Measurements from ENCODE around the gene ERICH4. TPM values are rescaled to one million over a fixed set of nuclear protein-coding genes. Genes with fewer than 3 reads are reported as not detected.
"Not testable (repeated sequence)": the region's sequence is repeated elsewhere in the genome, so short reads cannot be mapped to it uniquely, and the experiment has no call there.

Gene ERICH4
- total RNA-seq, 1 donor from 2014 or later = not detected

GRCh38 chr19:41480336-41480735 lies 37.4 kb downstream of the ERICH4 start:
- H2AFZ ChIP-seq (ENCODE audit: low read depth, low read length) = no peak overlapping the region
- no peaks in the 10 kb centered on the region for H3K9me3 ChIP-seq (ENCODE audit: insufficient read depth, low read depth, low read length)
- H3K4me3 Mint-ChIP-seq (ENCODE audit: unreplicated experiment) = no peak overlapping the region
- no peak overlapping the region for H3K4me3 ChIP-seq (ENCODE audit: insufficient read depth, low read depth, low read length)
- H3K4me2 ChIP-seq (ENCODE audit: low read length) = no peak overlapping the region
- H3K27me3 Mint-ChIP-seq (ENCODE audit: low read depth, unreplicated experiment) = peaks cover 49% of the 10 kb centered on the region
- H3K27ac ChIP-seq (ENCODE audit: low read depth, low read length) = no peak overlapping the region
- H3K4me1 Mint-ChIP-seq (ENCODE audit: low read depth, unreplicated experiment) = no peaks in the 10 kb centered on the region
- peaks cover 3% of the 10 kb centered on the region for H3K9me3 Mint-ChIP-seq (ENCODE audit: unreplicated experiment)
- DNase-seq (ENCODE audit: low read depth) (no peak), FAIRE-seq (no peak)
- H3K36me3 Mint-ChIP-seq (ENCODE audit: low read depth, unreplicated experiment) = no peaks in the 10 kb centered on the region
- H3K4me1 ChIP-seq (ENCODE audit: insufficient read depth, low read length) = no peaks in the 10 kb centered on the region
- H3K27ac Mint-ChIP-seq (ENCODE audit: unreplicated experiment) = no peak overlapping the region
- no peaks in the 10 kb centered on the region for H4K20me1 ChIP-seq (ENCODE audit: insufficient read depth, low read length)
- TF ChIP-seq EZH2 (IDR thresholded peaks at IDR 0.05; ENCODE audit: insufficient read depth, low read length) = no peak
- TF ChIP-seq CTCF (IDR thresholded peaks at IDR 0.05; ENCODE audit: insufficient read depth, low read depth, low read length) = no peak
- H3K36me3 ChIP-seq (ENCODE audit: insufficient read depth, low read length) = no peaks in the 10 kb centered on the region
- H3K27me3 ChIP-seq (ENCODE audit: insufficient read depth, low read length) = no peaks in the 10 kb centered on the region
- H3K79me2 ChIP-seq (ENCODE audit: insufficient read depth, low read length) = no peaks in the 10 kb centered on the region
- H3K9ac ChIP-seq (ENCODE audit: low read length) = no peak overlapping the region

- TF ChIP-seq CTCF (IDR thresholded peaks at IDR 0.05; ENCODE audit: insufficient read depth, low read depth, low read length) = no peak
- TF ChIP-seq EZH2 (IDR thresholded peaks at IDR 0.05; ENCODE audit: insufficient read depth, low read length) = no peak
- Histone ChIP-seq H3K36me3 (ENCODE audit: insufficient read depth, low read length) (no peaks in the 10 kb centered on the region), H3K9ac (ENCODE audit: low read length) (no peak overlapping the region), H4K20me1 (ENCODE audit: insufficient read depth, low read length) (no peaks in the 10 kb centered on the region), H3K27ac (ENCODE audit: low read depth, low read length) (no peak overlapping the region), H3K4me1 (ENCODE audit: insufficient read depth, low read length) (no peaks in the 10 kb centered on the region), H2AFZ (ENCODE audit: low read depth, low read length) (no peak overlapping the region), H3K79me2 (ENCODE audit: insufficient read depth, low read length) (no peaks in the 10 kb centered on the region), H3K4me3 (ENCODE audit: insufficient read depth, low read depth, low read length) (no peak overlapping the region), H3K9me3 (ENCODE audit: insufficient read depth, low read depth, low read length) (no peaks in the 10 kb centered on the region), H3K27me3 (ENCODE audit: insufficient read depth, low read length) (no peaks in the 10 kb centered on the region), H3K4me2 (ENCODE audit: low read length) (no peak overlapping the region)
- Mint-ChIP-seq H3K9me3 (ENCODE audit: unreplicated experiment) (peaks cover 16% of the 10 kb centered on the region), H3K27me3 (ENCODE audit: low read depth, unreplicated experiment) (peaks cover 53% of the 10 kb centered on the region), H3K27ac (ENCODE audit: unreplicated experiment) (no peak overlapping the region), H3K4me3 (ENCODE audit: unreplicated experiment) (no peak overlapping the region), H3K36me3 (ENCODE audit: low read depth, unreplicated experiment) (no peaks in the 10 kb centered on the region), H3K4me1 (ENCODE audit: low read depth, unreplicated experiment) (no peaks in the 10 kb centered on the region)
- FAIRE-seq (no peak), DNase-seq (ENCODE audit: low read depth) (no peak)
Observed at GRCh38 chr19:41484822-41485221, 41.9 kb downstream of the ERICH4 start.

- H3K4me3 ChIP-seq (ENCODE audit: insufficient read depth, low read depth, low read length); H3K79me2 ChIP-seq (ENCODE audit: insufficient read depth, low read length); H3K4me1 Mint-ChIP-seq (ENCODE audit: low read depth, unreplicated experiment); H3K27ac Mint-ChIP-seq (ENCODE audit: unreplicated experiment); H3K4me1 ChIP-seq (ENCODE audit: insufficient read depth, low read length); H3K9me3 ChIP-seq (ENCODE audit: insufficient read depth, low read depth, low read length); H4K20me1 ChIP-seq (ENCODE audit: insufficient read depth, low read length); H3K27me3 ChIP-seq (ENCODE audit: insufficient read depth, low read length); H3K36me3 ChIP-seq (ENCODE audit: insufficient read depth, low read length); H3K9ac ChIP-seq (ENCODE audit: low read length); H3K4me3 Mint-ChIP-seq (ENCODE audit: unreplicated experiment); H3K27ac ChIP-seq (ENCODE audit: low read depth, low read length); FAIRE-seq; H3K36me3 Mint-ChIP-seq (ENCODE audit: low read depth, unreplicated experiment); H3K4me2 ChIP-seq (ENCODE audit: low read length); DNase-seq (ENCODE audit: low read depth); H2AFZ ChIP-seq (ENCODE audit: low read depth, low read length): not testable (repeated sequence)
- Mint-ChIP-seq H3K27me3 (ENCODE audit: low read depth, unreplicated experiment) (peaks cover 55% of the 10 kb centered on the region), H3K9me3 (ENCODE audit: unreplicated experiment) (peaks cover 14% of the 10 kb centered on the region)
Observed at GRCh38 chr19:41486953-41487352, 44.0 kb downstream of the ERICH4 start.
